HepG2 (cell line): ENCODE results near the gene TCERG1.

Source experiments
- CHCHD3 ChIP-seq: sonication (generic); formaldehyde crosslinking; IDR thresholded peaks from 2 replicates; pipeline ENCODE4 v1.8.0; 2022; ENCODE audit warnings: mild to moderate bottlenecking, missing genetic modification reagents, moderate library complexity
- NFE2L2 ChIP-seq: fragments of 150-350 bp; IDR thresholded peaks from 2 replicates; pipeline ENCODE4 v1.6.1; 2014; ENCODE audit warnings: low read length
- ZBTB7A ChIP-seq: sonication (generic); formaldehyde crosslinking; IDR thresholded peaks from 2 replicates; pipeline ENCODE4 v1.8.0; 2022; ENCODE audit warnings: mild to moderate bottlenecking, missing genetic modification reagents
- ZNF354B ChIP-seq: sonication (generic); formaldehyde crosslinking; IDR thresholded peaks from 2 replicates; pipeline ENCODE4 v1.8.0; 2022; ENCODE audit warnings: mild to moderate bottlenecking, missing genetic modification reagents

- TF ChIP-seq CHCHD3 (CRISPR knock-in tag) (no peak), NFE2L2 (no peak), ZNF354B (no peak), ZBTB7A (CRISPR knock-in tag) (no peak)
These were observed 1.8 kb downstream of the TCERG1 start for GRCh38 chr5:146448783-146449519.
